ENCODE data around the gene PRKAG2.

The PRKAG2 gene

DNA sequence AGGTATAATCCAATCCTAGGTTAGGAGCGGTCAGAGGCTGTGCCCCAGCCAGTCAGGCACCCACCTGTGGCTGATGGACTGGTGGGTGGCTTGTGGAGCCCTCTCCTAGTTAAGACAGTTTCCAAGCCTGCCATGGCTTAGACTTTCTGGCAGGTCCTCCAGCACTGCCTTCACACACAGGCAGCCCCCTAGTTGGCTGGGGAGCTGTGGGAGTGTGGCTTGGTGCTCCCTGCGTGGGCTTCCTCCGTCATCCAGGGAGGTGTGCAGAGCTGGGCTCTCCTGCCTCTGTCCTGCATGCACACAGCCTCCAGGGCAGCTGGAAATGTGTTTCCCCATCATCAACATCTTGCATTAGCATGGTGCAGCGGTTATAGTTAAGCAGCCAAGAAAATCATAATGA is 273.0 kb downstream of the PRKAG2 start:
- H3K27ac ChIP-seq (ENCODE audit: low read depth, low read length, severe bottlenecking), result no peak overlapping the region
- WGBS, 2 experiments (ENCODE audit: insufficient coverage in 2 of 2), result 95 to 100% methylated on average over 2 to 3 of the region's 4 CpGs
- no peaks in the 10 kb centered on the region for H3K9me3 ChIP-seq (ENCODE audit: control insufficient read depth, low read length)
- peaks cover 4% of the 10 kb centered on the region for H3K4me1 ChIP-seq (ENCODE audit: control insufficient read depth, insufficient read depth, low read length, poor library complexity, severe bottlenecking)
- no peaks in the 10 kb centered on the region for H3K36me3 ChIP-seq (ENCODE audit: control insufficient read depth, insufficient read depth, low read length)
- H3K4me3 ChIP-seq (ENCODE audit: extremely low read depth, insufficient read depth, low read length, poor library complexity, severe bottlenecking), result no peak overlapping the region

DNA sequence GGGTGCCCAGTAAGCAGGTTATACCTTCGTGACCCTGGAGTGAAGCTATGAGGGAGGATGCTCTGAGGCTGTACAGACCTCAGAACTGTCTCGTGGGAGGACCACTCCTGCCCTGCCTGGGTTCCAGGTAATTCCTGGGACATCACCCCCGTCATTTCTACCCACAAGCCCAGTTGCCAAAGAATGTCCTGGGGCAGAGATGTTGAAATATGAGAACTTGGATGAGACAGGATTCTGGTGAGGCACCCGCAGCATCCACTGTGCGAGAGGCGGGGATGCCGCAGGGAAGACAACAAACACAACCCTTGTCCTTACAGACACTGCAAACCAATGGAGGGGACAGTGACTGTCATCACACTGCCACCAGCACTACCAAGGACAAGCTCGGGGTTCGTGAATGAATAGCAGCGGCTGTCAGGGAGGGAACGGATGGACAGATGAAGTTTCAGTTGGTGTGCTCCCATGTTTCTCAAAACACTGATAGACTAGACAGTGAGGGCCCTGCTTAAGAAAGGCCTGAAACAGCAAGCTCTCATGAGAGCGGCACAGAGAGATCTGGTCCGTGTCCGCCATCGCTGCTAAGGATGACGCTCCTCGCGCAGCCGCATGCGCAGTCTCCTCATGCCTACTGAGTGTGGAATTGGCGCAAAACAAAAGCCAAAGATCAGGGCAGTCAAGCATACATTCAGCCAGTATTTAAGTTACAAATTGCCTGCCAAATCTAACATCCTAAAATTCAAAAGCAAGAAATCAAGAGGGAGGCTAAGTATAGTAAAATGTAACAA is 275.2 kb downstream of the PRKAG2 start:
- Histone ChIP-seq H3K4me3 (ENCODE audit: extremely low read depth, insufficient read depth, low read length, poor library complexity, severe bottlenecking) (no peak overlapping the region), H3K9me3 (ENCODE audit: control insufficient read depth, low read length) (peaks cover 4% of the 10 kb centered on the region), H3K27ac (ENCODE audit: low read depth, low read length, severe bottlenecking) (no peak overlapping the region), H3K4me1 (ENCODE audit: control insufficient read depth, insufficient read depth, low read length, poor library complexity, severe bottlenecking) (peaks cover 8% of the 10 kb centered on the region), H3K36me3 (ENCODE audit: control insufficient read depth, insufficient read depth, low read length) (no peaks in the 10 kb centered on the region)
- 92 to 94% methylated on average over 11 to 15 of the region's 21 CpGs for WGBS, 2 experiments (ENCODE audit: insufficient coverage in 2 of 2)

DNA sequence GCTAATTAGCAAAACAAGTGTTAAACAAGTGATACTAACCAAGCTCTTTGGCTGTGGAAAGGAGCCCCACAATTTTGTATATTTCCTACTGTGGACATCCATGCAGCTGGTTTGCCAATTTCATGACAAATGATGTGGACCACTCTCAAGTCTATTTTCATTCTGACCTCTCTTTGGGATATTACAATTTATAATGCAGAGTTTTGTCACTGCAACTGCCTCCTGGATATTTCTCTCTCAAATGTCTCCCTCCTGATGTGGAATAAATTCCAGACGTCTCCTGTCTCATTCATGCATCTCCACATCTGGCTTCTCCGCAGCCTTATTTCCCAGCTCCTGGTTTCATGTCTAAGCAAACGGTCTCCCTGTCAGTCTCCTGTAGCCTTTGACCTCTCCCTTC is 276.6 kb downstream of the PRKAG2 start:
- Histone ChIP-seq H3K36me3 (ENCODE audit: control insufficient read depth, insufficient read depth, low read length) (no peaks in the 10 kb centered on the region), H3K9me3 (ENCODE audit: control insufficient read depth, low read length) (peaks cover 4% of the 10 kb centered on the region), H3K27ac (ENCODE audit: low read depth, low read length, severe bottlenecking) (peak overlapping the region; percentile 17), H3K4me3 (ENCODE audit: extremely low read depth, insufficient read depth, low read length, poor library complexity, severe bottlenecking) (no peak overlapping the region), H3K4me1 (ENCODE audit: control insufficient read depth, insufficient read depth, low read length, poor library complexity, severe bottlenecking) (peaks cover 8% of the 10 kb centered on the region)
- WGBS, 2 experiments (ENCODE audit: insufficient coverage in 2 of 2), result 81 to 90% methylated on average over 3 of the region's 3 CpGs

DNA sequence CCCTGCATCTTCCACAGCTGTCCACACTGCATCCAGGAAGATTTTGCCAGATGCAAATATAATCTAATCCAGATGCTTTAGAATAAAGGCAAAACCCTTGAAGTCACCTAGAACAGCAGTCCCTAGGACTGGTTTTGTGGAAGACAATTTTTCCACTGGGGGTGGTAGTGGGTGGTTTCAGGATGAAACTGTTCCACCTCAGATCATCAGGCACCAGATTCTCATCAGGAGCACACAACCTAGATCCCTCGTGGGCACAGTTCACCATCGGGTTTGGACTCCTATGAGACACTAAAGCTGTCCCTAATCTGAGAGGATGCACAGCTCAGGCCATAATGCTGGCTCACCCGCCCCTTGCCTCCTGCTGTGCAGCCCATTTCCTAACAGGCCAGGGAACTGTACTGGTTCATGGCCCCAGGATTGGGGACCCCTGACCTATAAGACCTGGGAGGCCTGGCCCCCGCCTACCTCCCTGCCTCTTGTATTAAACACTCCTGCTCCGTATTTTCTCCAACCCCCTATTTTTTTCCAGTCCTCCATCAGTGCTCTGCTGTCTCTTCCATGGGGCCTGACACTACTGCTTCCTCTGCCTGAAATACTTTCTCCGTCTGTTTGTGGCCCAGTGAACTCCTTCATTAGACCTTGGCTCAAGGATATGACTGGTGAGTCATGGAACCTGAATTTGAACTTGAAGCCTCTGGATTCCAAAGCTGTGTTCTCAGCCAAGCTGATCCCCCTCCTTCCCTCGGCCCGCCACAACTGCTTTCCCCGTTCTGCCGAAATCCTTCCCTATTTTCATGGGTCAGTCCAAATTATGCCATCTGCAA is 277.3 kb downstream of the PRKAG2 start:
- no peaks in the 10 kb centered on the region for H3K36me3 ChIP-seq (ENCODE audit: control insufficient read depth, insufficient read depth, low read length)
- H3K27ac ChIP-seq (ENCODE audit: low read depth, low read length, severe bottlenecking), result peak overlapping the region; percentile 53
- 81 to 84% methylated on average over 10 of the region's 10 CpGs for WGBS, 2 experiments (ENCODE audit: insufficient coverage in 2 of 2)
- H3K4me1 ChIP-seq (ENCODE audit: control insufficient read depth, insufficient read depth, low read length, poor library complexity, severe bottlenecking), result peaks cover 8% of the 10 kb centered on the region
- H3K9me3 ChIP-seq (ENCODE audit: control insufficient read depth, low read length), result peaks cover 4% of the 10 kb centered on the region
- H3K4me3 ChIP-seq (ENCODE audit: extremely low read depth, insufficient read depth, low read length, poor library complexity, severe bottlenecking), result no peak overlapping the region

DNA sequence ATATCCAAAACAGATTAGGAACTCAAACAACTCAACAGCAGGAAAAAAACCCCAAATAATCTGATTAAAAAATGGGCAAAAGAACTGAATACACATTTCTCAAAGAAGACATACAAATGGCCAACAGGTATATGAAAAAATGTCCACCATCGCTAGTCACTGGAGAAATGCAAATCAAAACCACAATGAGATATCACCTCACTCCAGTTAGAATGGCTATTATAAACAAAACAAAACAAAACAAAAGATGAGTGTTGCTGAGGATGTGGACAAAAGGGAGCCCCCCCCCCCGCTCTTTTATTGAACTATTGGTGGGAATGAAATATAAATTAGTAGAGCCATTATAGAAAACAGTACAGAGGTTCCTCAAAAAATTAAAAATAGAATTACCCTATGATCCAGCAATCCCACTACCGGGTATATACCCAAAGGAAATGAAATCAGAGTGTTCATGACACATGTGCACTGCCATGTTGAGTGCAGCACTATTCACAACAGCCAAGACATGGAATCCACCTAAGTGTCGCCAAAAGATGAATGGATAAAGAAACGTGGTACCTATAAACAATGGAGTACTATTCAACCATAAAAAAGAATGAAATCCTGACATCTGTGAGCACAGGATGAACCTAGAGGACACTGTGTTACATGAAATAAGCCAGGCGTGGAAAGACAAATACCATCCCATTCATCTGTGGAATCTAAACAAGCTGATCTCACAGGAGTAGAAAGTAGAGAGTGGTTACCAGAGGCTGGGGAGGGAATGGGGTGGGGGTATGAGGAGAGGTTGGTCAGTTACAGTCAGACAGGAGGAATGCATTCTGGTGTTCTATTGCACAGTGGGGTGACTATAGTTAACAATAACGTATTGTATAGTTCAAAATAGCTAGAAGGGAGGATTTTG is 279.1 kb downstream of the PRKAG2 start:
- no peak overlapping the region for H3K4me3 ChIP-seq (ENCODE audit: extremely low read depth, insufficient read depth, low read length, poor library complexity, severe bottlenecking)
- WGBS, 2 experiments (ENCODE audit: insufficient coverage in 2 of 2), result 89 to 95% methylated on average over 2 to 4 of the region's 7 CpGs
- H3K36me3 ChIP-seq (ENCODE audit: control insufficient read depth, insufficient read depth, low read length), result no peaks in the 10 kb centered on the region
- H3K27ac ChIP-seq (ENCODE audit: low read depth, low read length, severe bottlenecking), result no peak overlapping the region
- peaks cover 8% of the 10 kb centered on the region for H3K4me1 ChIP-seq (ENCODE audit: control insufficient read depth, insufficient read depth, low read length, poor library complexity, severe bottlenecking)
- peaks cover 4% of the 10 kb centered on the region for H3K9me3 ChIP-seq (ENCODE audit: control insufficient read depth, low read length)

DNA sequence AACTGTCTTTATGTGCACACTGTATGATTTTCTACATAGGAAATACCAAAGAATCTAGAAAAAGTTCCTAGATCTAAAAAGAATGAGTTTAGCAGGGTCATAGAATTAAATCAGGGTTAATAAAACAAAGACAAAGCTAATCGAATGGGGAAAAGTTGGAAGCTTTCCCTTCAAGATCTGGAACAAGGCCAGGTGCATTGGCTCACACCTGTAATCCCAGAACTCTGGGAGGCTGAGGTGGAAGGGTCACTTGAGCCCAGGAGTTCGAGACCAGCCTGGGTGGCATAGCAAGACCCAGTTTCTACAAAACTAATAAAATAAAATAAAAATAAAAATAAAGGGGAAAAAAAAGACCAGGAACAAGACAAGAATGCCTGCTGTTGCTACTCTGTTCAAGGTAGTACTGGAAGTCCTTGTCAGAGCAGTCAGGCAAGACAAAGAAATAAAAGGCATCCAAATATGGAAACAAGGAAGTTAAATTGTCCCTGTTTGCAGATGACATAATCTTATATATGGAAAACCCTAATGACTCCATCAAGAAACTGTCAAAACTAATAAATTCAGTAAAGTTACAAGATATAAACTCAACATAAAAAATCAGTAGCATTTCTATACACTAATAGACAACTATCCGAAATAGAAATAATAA is 281.1 kb downstream of the PRKAG2 start:
- Histone ChIP-seq H3K9me3 (ENCODE audit: control insufficient read depth, low read length) (peaks cover 4% of the 10 kb centered on the region), H3K36me3 (ENCODE audit: control insufficient read depth, insufficient read depth, low read length) (no peaks in the 10 kb centered on the region), H3K4me3 (ENCODE audit: extremely low read depth, insufficient read depth, low read length, poor library complexity, severe bottlenecking) (no peak overlapping the region), H3K4me1 (ENCODE audit: control insufficient read depth, insufficient read depth, low read length, poor library complexity, severe bottlenecking) (peaks cover 8% of the 10 kb centered on the region), H3K27ac (ENCODE audit: low read depth, low read length, severe bottlenecking) (no peak overlapping the region)
- WGBS, 2 experiments (ENCODE audit: insufficient coverage in 2 of 2), result 71 to 88% methylated on average over 1 of the region's 3 CpGs

DNA sequence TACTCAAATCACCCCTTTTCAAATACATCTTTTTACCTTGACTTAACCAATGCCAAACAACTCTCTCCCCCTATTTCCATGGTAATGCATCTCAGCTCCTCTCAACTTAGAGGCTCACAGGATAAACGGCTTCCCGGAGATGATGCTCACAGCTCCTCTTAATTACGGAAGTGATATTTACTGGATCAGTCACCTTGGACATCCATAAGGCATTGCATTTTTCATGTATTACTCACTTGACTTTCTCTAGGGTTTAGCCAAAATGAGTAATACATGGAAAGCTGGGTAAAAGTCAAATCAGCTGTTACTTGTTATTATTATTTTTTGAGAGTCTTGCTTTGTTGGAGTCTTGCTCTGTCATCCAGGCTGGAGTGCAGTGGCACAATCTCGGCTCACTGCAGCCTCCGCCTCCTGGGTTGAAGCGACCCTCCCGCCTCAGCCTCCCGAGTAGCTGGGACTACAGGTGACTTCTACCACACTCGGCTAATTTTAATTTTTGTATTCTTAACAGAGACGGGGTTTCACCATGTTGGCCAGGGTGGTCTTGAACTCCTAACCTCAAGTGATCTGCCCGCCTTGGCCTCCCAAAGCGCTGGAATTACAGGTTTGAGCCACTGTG is 283.9 kb downstream of the PRKAG2 start:
- Histone ChIP-seq H3K4me3 (ENCODE audit: extremely low read depth, insufficient read depth, low read length, poor library complexity, severe bottlenecking) (no peak overlapping the region), H3K36me3 (ENCODE audit: control insufficient read depth, insufficient read depth, low read length) (no peaks in the 10 kb centered on the region), H3K9me3 (ENCODE audit: control insufficient read depth, low read length) (peaks cover 4% of the 10 kb centered on the region), H3K27ac (ENCODE audit: low read depth, low read length, severe bottlenecking) (no peak overlapping the region), H3K4me1 (ENCODE audit: control insufficient read depth, insufficient read depth, low read length, poor library complexity, severe bottlenecking) (no peaks in the 10 kb centered on the region)
- 86 to 94% methylated on average over 12 of the region's 12 CpGs for WGBS, 2 experiments (ENCODE audit: insufficient coverage in 2 of 2)

DNA sequence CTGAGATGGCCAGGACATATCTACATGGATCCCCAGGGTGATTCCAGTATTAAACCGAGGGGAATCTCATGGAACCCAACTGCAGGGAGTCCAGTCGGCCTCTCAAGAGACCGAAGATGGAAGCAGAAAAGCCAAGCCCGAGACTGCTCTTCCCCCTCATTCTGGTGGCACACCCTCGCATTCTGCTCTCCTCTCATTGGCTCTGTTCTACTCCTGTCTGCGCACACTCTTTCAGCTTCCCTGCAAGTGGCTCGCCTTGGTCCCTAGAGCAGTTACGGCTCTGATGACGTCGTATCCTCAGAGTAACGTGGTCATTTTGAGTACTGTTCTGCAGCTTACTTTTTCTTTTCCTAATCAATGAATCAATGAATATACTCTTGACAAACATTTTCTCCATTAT is 284.6 kb downstream of the PRKAG2 start:
- H3K36me3 ChIP-seq (ENCODE audit: control insufficient read depth, insufficient read depth, low read length), result no peaks in the 10 kb centered on the region
- no peak overlapping the region for H3K27ac ChIP-seq (ENCODE audit: low read depth, low read length, severe bottlenecking)
- WGBS, 2 experiments (ENCODE audit: insufficient coverage in 2 of 2), result 89 to 92% methylated on average over 9 to 11 of the region's 11 CpGs

DNA sequence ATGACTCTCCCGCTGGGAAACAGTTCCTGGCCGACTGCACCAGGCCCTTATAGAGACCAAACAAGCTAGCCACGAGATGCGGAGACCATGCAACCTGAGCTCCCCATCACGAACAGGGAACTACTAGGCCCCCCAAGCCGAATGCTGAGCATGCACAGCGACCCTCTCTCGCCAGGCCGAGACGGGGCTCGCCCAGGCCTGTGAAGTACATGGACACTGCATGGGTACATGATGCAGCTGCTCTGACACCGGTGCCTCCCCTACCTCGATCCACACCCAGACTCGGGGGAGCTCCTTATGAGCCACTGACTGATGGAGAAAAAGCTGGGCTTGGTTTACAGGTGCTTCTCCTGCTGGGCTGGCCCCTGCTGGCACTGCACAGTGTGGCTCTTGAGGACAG is 285.0 kb downstream of the PRKAG2 start:
- Histone ChIP-seq H3K4me3 (ENCODE audit: extremely low read depth, insufficient read depth, low read length, poor library complexity, severe bottlenecking) (no peak overlapping the region), H3K27ac (ENCODE audit: low read depth, low read length, severe bottlenecking) (no peak overlapping the region), H3K4me1 (ENCODE audit: control insufficient read depth, insufficient read depth, low read length, poor library complexity, severe bottlenecking) (no peaks in the 10 kb centered on the region), H3K9me3 (ENCODE audit: control insufficient read depth, low read length) (peaks cover under 1% of the 10 kb centered on the region), H3K36me3 (ENCODE audit: control insufficient read depth, insufficient read depth, low read length) (peaks cover 1% of the 10 kb centered on the region)
- WGBS, 2 experiments (ENCODE audit: insufficient coverage in 2 of 2), result 85 to 94% methylated on average over 11 to 14 of the region's 14 CpGs

More for the DNA sequence above, 284.6 kb downstream of the PRKAG2 start:
- Histone ChIP-seq H3K4me3 (ENCODE audit: extremely low read depth, insufficient read depth, low read length, poor library complexity, severe bottlenecking) (no peak overlapping the region), H3K9me3 (ENCODE audit: control insufficient read depth, low read length) (peaks cover 4% of the 10 kb centered on the region), H3K4me1 (ENCODE audit: control insufficient read depth, insufficient read depth, low read length, poor library complexity, severe bottlenecking) (no peaks in the 10 kb centered on the region)
